GM12864 (cell line): ENCODE results near the gene ARHGEF6.

Experiments used
- DNase-seq: peaks from one replicate; pipeline ENCODE4 v3.0.0-alpha.2; 2011; ENCODE audit warnings: low read depth
- H3K4me3 ChIP-seq: 2 replicates; pipeline ENCODE4 v1.5.1; 2011; ENCODE audit warnings: mild to moderate bottlenecking, low read depth, low read length, control low read depth
- CTCF ChIP-seq: IDR thresholded peaks from 2 replicates; pipeline ENCODE4 v1.5.1; 2011; ENCODE audit warnings: low read depth, mild to moderate bottlenecking, moderate library complexity, low read length, control low read depth, inconsistent platforms; ENCODE audit errors: missing control alignments

Gene ARHGEF6

GRCh38 chrX:136747003-136747986 lies 33.4 kb downstream of the ARHGEF6 start:
- no peak for DNase-seq
- H3K4me3 ChIP-seq, result no peak overlapping the region
- TF ChIP-seq CTCF, result no peak

GRCh38 chrX:136745215-136746173 lies 35.2 kb downstream of the ARHGEF6 start:
- TF ChIP-seq CTCF, result no peak
- DNase-seq, result no peak
- H3K4me3 ChIP-seq, result no peak overlapping the region

GRCh38 chrX:136742721-136743379 lies 37.9 kb downstream of the ARHGEF6 start:
- no peak for TF ChIP-seq CTCF
- no peak for DNase-seq
- H3K4me3 ChIP-seq, result no peak overlapping the region

- DNase-seq, result no peak
Observed at GRCh38 chrX:136738049-136738729, 42.5 kb downstream of the ARHGEF6 start.

GRCh38 chrX:136736690-136737089 lies 44.0 kb downstream of the ARHGEF6 start:
- no peak overlapping the region for H3K4me3 ChIP-seq
- TF ChIP-seq CTCF, result no peak
- no peak for DNase-seq

More at GRCh38 chrX:136738049-136738729, 42.5 kb downstream of the ARHGEF6 start:
- no peak for TF ChIP-seq CTCF
- no peak overlapping the region for H3K4me3 ChIP-seq

- no peak for TF ChIP-seq CTCF
- DNase-seq, result no peak
- H3K4me3 ChIP-seq, result no peak overlapping the region
Observed at GRCh38 chrX:136735601-136736000, 45.1 kb downstream of the ARHGEF6 start.
